Measurements from ENCODE around the gene HOXB4.

Gene HOXB4

GRCh38 chr17:48548523-48549280, 29.4 kb downstream of the HOXB4 start:
- Histone ChIP-seq H3K79me2 (ENCODE audit: low read length) (peaks cover 38% of the 10 kb centered on the region), H3K27ac (ENCODE audit: low read length) (no peak overlapping the region), H3K4me3 (ENCODE audit: low read length) (no peak overlapping the region), H3K9me3 (ENCODE audit: insufficient read depth, low read length) (no peaks in the 10 kb centered on the region), H3K36me3 (replicated peaks; ENCODE audit: low read depth, low read length) (peaks cover 18% of the 10 kb centered on the region), H4K20me1 (ENCODE audit: insufficient read depth, low read length) (no peaks in the 10 kb centered on the region), H3K4me2 (ENCODE audit: low read length) (no peak overlapping the region), H2AFZ (ENCODE audit: low read depth, low read length) (no peak overlapping the region), H3K4me1 (ENCODE audit: low read length) (peaks cover 33% of the 10 kb centered on the region), H3K27me3 (ENCODE audit: low read depth, low read length) (no peaks in the 10 kb centered on the region), H3K9ac (ENCODE audit: low read length) (no peak overlapping the region)
- TF ChIP-seq CTCF (IDR thresholded peaks at IDR 0.05; ENCODE audit: low read depth, low read length), result no peak
- TF ChIP-seq EZH2phosphoT487 (IDR thresholded peaks at IDR 0.05; ENCODE audit: low read depth), result no peak

- Histone ChIP-seq H3K4me2 (ENCODE audit: low read length) (no peak overlapping the region), H3K4me1 (ENCODE audit: low read length) (peaks cover 25% of the 10 kb centered on the region), H3K79me2 (ENCODE audit: low read length) (peaks cover 41% of the 10 kb centered on the region), H3K9ac (ENCODE audit: low read length) (no peak overlapping the region), H2AFZ (ENCODE audit: low read depth, low read length) (no peak overlapping the region), H3K36me3 (replicated peaks; ENCODE audit: low read depth, low read length) (peaks cover 18% of the 10 kb centered on the region), H3K9me3 (ENCODE audit: insufficient read depth, low read length) (no peaks in the 10 kb centered on the region), H4K20me1 (ENCODE audit: insufficient read depth, low read length) (no peaks in the 10 kb centered on the region), H3K27me3 (ENCODE audit: low read depth, low read length) (no peaks in the 10 kb centered on the region), H3K4me3 (ENCODE audit: low read length) (no peak overlapping the region), H3K27ac (ENCODE audit: low read length) (no peak overlapping the region)
- no peak for TF ChIP-seq EZH2phosphoT487 (IDR thresholded peaks at IDR 0.05; ENCODE audit: low read depth)
- TF ChIP-seq CTCF (IDR thresholded peaks at IDR 0.05; ENCODE audit: low read depth, low read length), result no peak
Measured at GRCh38 chr17:48547808-48548522, 30.2 kb downstream of the HOXB4 start.

GRCh38 chr17:48546924-48547807, 31.0 kb downstream of the HOXB4 start:
- H2AFZ ChIP-seq (ENCODE audit: low read depth, low read length), result no peak overlapping the region
- H3K27ac ChIP-seq (ENCODE audit: low read length), result 0 out of 2 replicates have a peak overlapping the region, but pooled peaks have one; percentile 11
- no peak overlapping the region for H3K4me3 ChIP-seq (ENCODE audit: low read length)
- TF ChIP-seq CTCF (IDR thresholded peaks at IDR 0.05; ENCODE audit: low read depth, low read length), result no peak
- TF ChIP-seq EZH2phosphoT487 (IDR thresholded peaks at IDR 0.05; ENCODE audit: low read depth), result no peak
- no peak overlapping the region for H3K9ac ChIP-seq (ENCODE audit: low read length)
- no peaks in the 10 kb centered on the region for H3K27me3 ChIP-seq (ENCODE audit: low read depth, low read length)
- H3K9me3 ChIP-seq (ENCODE audit: insufficient read depth, low read length), result no peaks in the 10 kb centered on the region
- H4K20me1 ChIP-seq (ENCODE audit: insufficient read depth, low read length), result no peaks in the 10 kb centered on the region
- peaks cover 22% of the 10 kb centered on the region for H3K4me1 ChIP-seq (ENCODE audit: low read length)
- H3K36me3 ChIP-seq (replicated peaks; ENCODE audit: low read depth, low read length), result peaks cover 21% of the 10 kb centered on the region
- H3K79me2 ChIP-seq (ENCODE audit: low read length), result peaks cover 47% of the 10 kb centered on the region
- no peak overlapping the region for H3K4me2 ChIP-seq (ENCODE audit: low read length)
